Superior temporal gyrus (tissue), 1 donor: ENCODE data around the gene UBE2E2.
"Not testable (repeated sequence)": the region's sequence is repeated elsewhere in the genome, so short reads cannot be mapped to it uniquely, and the experiment has no call there.

Experiments
- DNase-seq: peaks from one replicate; pipeline ENCODE4 v3.0.0-alpha.2; 2016; ENCODE audit errors: extremely low spot score

Gene UBE2E2

DNA sequence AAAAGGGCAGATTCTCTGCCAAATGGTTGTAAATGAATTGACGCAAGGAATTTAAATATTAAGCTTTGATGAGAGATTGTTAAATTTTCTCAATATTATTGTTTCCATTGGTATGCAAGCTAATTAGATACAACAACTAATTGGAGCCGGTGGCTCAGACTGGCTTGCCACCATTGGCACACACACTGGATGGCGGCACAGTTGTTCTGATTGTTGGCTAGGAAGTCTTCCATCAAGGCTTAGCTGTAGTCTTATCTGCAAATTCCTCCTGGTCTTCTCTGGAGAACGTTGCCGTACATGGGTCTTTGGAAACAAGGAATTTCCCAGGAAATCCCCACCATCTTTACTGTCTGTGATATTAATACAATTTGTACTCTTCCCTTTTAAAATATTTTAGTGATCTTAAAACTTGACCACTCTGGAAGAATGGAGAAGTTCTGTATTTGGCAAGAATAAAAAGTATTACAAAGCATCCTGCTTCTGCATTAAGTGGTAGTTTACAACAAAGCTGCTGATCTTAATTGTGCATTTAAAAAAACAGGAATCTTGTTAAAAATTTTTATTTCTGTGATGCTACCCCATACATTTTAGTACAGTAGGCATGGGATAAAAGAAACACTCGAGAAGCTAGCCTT, 126.5 kb downstream of the UBE2E2 start:
- DNase-seq, result no peak

DNA sequence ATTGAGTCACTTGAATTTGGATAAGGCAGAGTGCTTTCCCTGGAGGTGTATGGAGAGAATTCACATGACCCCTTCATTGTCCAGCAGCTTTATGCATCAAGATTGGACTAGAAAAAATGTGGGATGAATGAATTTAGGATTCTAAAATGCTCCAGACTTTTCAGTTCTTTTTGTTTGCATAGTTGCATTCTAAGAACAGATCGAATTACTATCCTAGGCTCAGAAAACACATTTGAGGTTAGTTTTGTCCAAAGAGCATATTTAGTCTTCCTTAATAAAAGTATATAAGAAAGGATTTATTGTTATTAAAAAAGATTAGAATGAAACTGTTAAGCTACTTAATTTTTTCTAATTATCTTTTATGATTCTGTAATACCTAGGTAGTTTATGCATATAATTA, 127.4 kb downstream of the UBE2E2 start:
- no peak for DNase-seq

DNA sequence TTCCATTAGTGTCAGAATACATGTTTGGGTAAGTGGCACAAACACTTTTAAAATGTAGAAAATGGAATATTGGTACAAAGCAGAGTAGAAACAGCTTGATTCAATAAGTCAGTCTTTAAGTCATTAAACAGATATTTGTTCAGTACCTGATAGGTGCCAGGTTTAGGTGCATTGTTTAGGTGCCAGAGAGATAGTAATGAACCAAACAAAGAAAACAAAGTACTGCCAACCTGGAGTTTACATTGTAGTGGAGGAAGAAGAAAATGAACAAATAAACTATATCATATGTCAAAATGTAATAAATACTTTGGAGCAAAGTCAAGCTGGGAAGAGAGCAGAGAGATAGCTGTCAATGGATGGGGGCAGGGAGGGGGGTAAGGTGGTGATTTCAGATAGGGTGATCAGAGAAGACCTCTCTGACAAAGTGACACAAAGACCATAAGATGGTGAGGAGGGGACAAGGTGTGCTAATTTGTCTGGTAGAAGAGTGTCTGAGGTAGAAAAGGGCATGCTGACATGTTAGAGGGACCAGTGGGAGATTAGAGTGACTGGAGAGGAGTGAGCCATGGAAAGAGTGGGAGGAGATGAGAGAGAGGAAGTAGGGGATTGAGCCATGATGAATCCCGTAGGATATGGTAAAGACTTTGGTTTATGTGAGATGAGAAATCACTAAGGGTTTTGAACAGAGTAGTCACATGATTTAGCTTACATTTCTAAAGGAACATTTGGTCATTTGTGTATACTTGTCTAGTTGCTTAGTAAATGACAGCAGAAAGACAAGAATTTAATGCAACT, 128.2 kb downstream of the UBE2E2 start:
- DNase-seq, result no peak

DNA sequence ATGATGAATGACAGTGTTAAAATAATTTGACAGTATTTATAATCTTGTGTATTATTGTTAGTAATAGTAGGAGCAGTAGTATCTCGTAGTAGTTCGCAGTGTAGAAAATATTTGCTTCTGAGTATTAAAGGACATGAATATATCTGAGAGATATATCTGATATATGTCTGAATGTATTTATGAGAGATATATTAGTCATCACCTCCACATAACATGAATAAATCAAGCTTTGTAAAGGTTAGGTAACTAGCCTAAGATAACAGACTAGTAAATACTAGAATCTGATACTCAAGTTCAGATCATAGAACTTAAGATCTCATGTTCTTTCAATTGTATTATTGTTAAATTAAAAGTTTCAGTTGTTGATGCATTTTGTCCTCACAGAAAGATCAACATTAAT, 130.5 kb downstream of the UBE2E2 start:
- DNase-seq, result no peak

DNA sequence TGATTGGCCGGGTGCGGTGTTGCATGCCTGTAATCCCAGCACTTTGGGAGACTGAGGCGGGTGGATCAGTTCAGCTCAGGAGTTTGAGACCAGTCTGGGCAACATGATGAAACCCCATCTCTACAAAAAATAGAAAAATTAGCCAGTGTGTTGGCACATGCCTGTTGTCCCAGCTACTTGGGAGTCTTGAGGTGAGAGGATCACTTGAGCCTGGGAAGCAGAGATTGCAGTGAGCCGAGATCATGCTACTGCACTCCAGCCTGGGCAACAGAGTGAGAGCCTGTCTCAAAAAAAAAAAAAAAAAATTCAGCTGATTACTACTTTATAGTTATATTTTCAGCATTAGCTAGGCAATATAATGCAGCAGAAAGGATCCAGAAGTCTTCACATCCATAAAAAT, 133.7 kb downstream of the UBE2E2 start:
- not testable (repeated sequence) for DNase-seq

GRCh38 chr3:23341147-23341838, 138.2 kb downstream of the UBE2E2 start:
- no peak for DNase-seq

- no peak for DNase-seq
Measured at GRCh38 chr3:23342343-23342742, 139.2 kb downstream of the UBE2E2 start.

- DNase-seq, result no peak
Measured at GRCh38 chr3:23343509-23343908, 140.4 kb downstream of the UBE2E2 start.

GRCh38 chr3:23344886-23345285, 141.8 kb downstream of the UBE2E2 start:
- DNase-seq, result no peak

DNA sequence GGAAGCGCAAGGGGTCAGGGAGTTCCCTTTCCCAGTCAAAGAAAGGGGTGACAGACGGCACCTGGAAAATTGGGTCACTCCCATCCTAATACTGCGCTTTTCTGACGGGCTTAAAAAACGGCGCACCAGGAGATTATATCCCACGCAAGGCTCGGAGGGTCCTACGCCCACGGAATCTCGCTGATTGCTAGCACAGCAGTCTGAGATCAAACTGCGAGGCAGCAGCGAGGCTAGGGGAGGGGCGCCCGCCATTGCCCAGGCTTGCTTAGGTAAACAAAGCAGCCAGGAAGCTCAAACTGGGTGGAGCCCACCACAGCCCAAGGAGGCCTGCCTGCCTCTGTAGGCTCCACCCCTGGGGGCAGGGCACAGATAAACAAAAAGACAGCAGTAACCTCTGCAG, 146.3 kb downstream of the UBE2E2 start:
- not testable (repeated sequence) for DNase-seq

GRCh38 chr3:23356169-23356568, 153.0 kb downstream of the UBE2E2 start:
- no peak for DNase-seq

DNA sequence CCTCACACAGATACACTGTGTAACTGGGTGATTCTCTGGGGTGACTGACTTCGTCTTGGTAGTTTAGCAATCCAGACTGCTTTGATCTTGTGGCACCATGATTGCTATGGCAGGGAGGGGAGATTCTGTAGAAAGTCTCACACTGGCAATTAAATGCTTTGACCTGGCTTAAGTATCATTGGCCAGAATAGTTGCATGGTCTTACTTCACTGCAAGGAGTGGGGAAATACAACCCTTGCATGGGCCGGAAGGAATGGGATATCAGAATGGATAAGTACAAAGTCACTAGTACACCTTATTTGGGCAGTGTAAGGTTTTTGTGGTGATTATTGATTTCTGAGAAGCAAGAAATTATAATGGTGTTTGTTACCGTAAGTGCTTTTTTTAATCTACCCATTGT, 153.8 kb downstream of the UBE2E2 start:
- DNase-seq, result no peak

- no peak for DNase-seq
Measured at GRCh38 chr3:23359116-23359515, 156.0 kb downstream of the UBE2E2 start.

DNA sequence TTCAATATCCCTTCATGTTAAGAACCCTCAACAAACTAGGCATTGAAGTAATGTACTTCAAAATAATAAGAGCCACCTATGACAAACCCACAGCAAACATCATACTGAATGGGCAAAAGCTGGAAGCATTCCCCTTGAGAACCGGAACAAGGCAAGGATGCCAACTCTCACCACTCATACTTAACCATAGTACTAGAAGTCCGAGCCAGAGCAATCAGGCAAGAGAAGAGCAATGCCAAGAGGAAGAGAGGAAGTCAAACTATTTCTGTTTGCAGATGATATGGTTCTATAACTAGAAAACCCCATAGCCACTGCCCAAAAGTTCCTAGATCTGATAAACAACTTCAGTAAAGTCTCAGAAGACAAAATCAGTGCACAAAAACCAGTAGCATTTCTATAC, 161.9 kb downstream of the UBE2E2 start:
- no peak for DNase-seq

DNA sequence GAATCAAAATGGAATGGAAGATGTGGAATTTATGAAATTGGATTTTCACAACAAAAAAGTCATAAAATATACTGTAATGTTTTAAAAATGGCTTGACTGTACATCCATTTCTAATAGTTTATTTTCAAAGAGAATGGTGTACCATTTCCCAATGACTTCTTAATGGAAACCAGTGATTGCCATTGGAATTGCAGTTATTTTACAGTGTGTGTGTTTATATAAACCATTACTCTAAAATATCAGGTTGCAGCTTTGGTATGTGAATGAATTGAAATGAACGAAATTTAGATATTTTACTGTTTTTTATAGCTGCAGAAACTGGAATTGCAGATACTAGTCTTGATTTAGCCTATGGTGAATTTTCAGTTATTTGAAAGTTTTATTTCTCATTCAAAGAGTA, 165.6 kb downstream of the UBE2E2 start:
- DNase-seq, result no peak

GRCh38 chr3:23372285-23372684, 169.2 kb downstream of the UBE2E2 start:
- DNase-seq, result no peak

- DNase-seq, result no peak
Measured at GRCh38 chr3:23376516-23377248, 173.6 kb downstream of the UBE2E2 start.

DNA sequence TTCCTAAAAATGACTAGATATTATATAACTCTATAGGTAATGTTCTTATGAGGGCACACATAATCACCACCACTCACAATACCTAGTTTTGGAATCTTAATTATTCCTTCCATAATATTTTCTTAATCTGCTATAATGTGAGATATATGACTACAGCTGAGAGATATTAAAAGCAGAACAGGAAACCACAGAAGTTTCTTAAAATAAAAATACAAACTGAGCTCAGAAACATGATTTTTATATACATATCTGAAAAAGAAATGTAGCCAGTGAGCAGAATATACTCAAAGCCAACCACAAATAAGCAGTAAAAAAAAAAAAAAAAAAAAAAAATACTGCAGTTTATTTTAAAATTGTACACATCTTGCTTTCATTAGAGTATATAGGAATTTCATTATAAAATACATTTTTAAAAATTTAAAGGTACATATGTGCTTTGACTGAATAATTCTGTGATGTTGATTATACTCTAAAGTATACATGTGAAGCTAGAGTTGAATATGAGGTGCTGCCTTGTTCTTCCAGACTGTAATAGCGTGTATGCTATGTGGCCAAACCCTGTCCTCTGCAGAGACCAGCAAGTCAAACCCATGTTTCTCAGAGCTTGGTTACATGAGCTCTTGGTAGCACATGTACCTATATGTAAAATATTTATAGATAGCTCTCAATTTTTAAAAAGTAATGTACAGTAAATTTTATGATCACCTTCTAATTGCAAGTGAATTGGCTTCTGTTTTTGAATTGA, 175.0 kb downstream of the UBE2E2 start:
- DNase-seq, result no peak

GRCh38 chr3:23383875-23384274, 180.7 kb downstream of the UBE2E2 start:
- no peak for DNase-seq

DNA sequence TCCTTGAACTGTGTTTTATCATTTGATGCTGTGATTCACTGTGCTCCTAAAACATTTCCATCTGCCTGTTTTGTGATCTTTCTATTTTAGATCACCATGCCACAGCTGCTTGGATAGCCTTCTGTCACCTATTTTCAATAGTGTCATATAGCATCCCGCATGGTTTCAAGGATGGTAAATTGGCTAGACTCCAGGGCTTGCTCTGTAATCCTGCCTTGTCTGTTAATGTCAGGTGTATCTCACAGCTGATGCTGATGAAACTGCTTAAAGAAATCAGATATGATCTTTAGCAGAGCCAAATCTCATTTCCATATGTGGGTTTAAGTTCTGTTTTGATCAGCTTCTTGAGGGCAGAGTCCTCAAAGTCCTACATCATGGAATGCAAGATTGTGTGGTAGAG, 182.2 kb downstream of the UBE2E2 start:
- DNase-seq, result no peak

DNA sequence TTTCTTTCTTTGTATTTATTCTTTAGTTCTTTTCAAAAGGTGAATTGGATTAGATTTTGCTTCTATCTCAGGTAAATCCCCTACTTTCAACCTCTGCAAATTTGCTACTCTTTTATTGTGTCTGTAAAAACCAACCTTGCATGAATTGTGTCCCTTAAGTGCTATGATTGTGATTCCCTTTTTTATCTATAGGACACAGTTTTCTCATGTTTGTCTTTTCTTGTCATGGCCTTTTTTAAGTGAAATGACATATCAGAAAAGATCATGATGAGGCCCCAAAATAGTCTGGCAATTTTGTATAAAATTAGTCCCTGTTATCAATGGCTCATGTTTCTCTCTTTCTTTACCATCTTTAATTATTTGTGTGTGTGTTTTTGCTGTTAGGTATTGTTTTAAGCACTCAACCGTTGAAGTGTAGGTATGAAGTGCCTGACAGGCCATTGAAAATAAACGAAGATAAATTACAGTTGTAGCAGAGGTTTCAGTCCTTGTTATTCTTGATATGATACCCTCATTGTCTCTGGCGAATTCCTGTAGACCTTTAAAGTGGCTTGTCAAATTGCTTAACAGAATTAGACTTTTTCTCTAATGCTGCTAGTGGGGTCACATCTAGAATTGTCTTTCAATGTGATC, 184.3 kb downstream of the UBE2E2 start:
- no peak for DNase-seq
